GM18907 (cell line): ENCODE measurements around the gene SERP2.
"Not testable (repeated sequence)": the region's sequence is repeated elsewhere in the genome, so short reads cannot be mapped to it uniquely, and the experiment has no call there.

Experiments used
- ATAC-seq: cut with Tn5 transposase; IDR thresholded peaks from one replicate; pipeline ENCODE4 v1.9.1; 2021; ENCODE audit warnings: mild to moderate bottlenecking, moderate library complexity; ENCODE audit not compliant: unreplicated experiment

Gene SERP2

DNA sequence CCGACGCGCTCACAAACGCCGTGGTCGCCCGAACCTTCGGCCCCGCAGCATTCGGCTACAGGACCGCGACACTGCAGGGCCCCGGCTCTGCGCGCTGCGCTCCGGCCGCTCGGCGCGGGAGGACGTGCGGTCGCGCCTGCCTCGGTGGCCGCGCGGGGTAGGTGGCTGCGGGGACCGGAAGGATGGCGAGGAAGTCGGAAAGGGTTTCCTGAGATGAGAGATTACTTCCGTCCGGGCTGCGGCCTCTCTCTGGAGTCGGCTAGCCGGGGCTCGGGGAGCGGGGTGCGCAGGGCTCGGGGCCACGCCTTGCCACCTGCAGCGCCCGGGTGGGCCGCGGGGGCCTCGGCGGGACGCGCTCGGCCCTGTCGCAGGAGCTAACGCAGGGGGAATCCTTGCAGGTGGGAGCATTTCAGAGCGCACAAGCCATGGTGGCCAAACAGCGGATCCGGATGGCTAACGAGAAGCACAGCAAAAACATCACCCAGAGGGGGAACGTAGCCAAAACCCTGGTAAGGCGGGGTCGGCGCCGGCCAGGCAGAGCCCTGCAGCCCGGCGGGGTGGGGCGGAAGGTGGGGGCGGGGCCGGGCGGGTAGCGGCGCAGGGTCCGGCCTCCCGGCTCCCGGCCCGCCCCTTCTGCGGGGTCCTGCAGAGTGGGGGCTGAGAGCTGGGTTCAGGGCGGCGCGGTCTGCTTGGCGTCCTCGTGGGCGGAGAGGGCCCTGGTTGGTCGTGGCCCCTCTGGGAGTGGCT lies at the start of gene SERP2:
SERP2 (plus strand) TSS at position 224 of the 747 bp plus-strand sequence; CDS start at position 426, 202 bp downstream.
- ATAC-seq: no peak

DNA sequence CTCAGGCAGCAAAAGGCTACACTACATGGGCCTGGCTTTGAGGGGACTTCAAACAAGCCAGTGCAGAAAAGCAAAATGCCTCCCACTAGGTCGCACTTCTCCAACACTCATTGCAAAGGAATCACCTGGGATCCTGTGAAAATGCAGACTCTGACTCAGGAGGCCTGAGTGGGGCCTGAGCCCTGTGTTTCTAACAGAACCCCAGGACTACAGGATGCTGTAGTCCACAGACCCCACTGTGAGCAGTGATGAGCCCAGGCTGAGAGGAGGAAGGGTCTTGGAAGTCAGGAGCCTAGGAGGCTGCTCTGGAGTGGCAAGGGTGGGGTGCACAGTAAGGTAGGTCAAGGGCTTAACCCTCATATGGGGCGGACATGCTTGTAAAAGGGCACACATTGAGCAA lies 46.7 kb upstream of the SERP2 start:
- no peak for ATAC-seq

DNA sequence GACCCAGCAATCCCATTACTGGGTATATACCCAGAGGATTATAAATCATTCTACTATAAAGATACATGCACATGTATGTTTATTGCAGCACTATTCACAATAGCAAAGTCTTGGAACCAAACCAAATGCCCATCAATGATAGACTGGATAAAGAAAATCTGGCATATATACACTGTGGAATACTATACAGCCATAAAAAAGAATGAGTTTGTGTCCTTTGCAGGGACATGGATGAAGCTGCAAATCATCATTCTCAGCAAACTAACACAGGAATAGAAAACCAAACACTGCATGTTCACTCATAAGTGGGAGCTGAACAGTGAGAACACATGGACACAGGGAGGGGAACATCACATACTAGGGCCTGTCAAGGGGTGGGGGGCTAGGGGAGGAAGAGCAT lies 44.6 kb upstream of the SERP2 start:
- ATAC-seq: not testable (repeated sequence)

DNA sequence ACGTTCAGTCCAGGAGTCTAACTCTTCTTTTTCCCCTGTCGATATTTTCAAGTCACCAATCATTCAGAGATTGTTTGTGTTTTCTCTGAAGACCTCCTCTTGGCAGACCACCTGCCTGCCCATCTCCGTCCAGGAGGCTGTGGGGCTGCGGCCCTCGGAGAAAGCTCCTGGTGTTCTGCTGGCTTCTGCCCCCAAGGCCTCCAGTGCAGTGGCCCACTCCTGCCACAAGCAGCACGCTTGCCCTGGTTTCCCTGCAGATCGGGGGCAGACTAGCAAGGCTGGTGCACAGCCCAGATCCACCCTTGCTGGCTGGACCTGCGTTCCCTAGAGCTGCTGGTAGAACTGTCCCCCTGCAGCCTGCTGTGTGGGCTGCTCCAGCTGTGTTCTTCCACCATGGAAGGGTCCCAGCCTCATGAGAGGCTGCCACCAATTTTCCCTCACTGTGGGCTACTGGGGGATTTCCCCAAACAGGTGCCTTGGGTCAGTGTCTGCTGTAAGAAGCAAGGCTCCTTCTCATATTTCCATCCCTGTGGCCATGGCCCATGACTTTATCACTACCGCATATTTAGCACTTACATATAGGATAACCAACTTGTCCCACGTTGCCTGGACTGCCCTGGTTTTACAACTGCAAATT lies 43.6 kb upstream of the SERP2 start:
- no peak for ATAC-seq

DNA sequence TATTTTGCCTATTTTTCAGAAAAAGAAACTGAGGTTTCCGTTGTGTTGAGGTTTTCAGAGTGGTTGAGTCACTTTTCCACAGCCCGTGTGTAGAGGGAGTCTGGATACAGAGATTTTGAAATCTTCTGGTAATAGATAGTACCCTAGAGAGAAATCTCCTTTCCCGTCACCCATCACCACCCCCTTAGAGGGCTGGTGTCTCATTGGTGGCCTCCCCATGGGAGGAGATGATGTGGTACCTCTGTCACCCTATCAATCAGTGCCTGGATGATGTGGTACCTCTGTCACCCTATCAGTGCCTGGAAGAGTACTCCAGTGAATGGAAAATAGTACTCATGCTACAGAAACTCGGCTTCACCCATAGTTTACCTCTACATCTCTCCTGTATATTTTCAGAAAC lies 42.2 kb upstream of the SERP2 start:
- no peak for ATAC-seq

DNA sequence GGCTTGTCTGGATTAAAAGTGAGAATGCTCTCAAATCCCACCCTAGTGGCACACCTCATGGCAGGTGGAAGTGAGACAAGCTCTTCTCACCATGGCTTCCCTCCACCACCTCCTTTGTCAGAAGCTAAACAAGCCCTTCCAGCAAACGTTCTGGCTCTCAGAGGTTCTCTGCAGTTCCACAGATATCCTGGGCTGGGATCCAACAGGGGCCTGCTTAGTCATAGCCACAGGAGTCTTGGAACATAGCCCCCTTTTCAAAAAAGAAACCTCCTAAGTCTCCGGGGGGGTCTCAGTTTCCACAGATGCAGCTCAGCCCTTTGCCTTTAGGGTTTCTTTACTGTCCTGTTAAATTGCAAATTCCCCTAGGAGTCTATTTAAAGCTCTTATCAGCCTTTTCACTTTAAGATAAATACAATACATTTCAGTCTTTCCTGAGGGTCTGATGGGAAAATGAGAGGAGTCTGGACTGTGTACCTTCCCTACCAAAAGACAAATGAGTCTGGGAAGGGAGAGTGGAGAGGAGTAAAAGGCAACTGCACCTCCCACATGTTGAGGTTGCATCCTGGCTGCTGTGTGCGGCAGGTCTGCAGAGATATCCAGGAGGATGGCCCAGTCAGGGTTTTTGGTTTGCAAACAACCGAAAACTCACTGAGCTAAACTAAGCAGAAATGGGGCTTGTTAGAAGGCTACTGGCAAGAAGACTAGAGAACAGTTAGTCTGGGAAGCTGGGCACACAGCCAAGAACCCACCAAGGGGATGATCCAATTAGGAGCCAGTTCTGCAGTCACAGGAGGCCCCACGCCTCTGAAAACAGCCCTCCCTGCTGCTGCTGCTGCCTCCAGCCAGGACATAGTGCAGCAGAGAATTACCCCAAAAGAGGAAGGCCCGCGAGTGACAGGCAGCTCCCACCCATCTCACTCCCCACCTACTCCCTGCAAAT lies 41.4 kb upstream of the SERP2 start:
- no peak for ATAC-seq

DNA sequence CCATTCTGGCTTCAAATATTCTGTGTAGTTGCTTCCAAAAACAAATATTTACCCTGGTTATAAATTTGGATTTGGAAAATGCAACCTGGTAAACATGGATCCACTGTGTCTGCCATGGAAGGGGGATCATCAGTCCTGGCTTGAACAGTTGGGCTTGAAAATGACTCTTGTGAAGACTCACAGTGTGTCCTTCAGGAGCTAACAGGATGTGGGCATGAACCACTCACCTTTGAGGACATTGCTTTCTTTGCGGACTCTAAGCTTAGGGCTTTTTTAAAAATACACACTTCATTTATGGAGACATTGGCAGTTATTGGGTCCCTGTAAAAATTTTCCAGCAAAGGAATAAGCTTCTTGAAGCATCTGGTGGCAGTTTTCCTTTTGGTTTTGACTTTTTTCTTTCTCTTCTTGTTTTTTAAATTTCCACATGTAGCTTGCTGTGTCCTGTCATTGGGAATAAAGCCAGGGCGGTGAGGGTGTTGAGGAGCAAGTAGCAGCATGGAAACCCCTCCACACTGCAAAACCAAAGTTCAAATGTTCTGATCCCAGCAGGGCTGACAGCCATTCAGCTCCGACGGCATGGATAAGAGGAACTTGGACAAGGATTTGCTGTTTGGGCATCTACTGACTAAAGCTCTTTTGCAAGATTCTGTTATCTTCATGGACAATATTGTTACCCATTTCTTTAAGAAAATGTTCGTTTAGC lies 39.5 kb upstream of the SERP2 start:
- ATAC-seq: no peak

DNA sequence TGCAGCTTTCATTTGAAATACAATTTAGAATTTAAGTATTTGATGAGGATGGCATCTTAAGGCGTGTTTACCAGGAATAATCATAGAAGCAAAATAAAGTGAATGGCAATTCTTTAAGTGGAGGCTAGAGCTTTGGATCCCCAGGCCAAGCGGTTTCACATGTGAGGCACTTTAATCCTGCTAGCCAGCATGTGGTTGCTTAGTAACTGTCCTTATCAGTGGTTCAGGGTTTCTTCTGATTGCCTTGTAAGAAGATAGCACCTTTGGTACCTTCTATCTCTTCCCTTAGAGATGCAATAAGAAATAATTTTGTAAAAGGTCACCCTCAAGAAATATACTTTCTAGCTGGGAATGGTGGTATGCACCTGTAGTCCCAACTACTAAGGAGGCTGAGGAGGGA lies 38.9 kb upstream of the SERP2 start:
- no peak for ATAC-seq

DNA sequence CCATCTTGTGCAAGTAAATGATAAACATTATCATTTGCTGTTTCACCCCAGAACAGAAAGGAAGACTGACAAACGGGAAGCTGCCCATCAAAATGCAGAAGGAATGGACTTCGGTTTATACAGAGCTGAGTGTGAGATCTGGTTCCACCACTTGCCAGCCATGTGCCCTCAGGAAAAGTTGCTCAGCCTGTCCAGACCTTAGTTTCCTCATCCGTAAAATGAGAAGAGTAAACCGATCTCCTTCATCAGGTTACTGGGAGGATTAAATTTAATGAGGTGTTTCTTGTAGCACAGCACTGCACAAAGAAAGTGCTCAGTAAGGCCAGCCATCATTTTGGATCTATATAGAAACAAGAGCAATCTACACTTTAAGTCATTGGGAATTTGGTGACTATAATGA lies 36.7 kb upstream of the SERP2 start:
- ATAC-seq: no peak

DNA sequence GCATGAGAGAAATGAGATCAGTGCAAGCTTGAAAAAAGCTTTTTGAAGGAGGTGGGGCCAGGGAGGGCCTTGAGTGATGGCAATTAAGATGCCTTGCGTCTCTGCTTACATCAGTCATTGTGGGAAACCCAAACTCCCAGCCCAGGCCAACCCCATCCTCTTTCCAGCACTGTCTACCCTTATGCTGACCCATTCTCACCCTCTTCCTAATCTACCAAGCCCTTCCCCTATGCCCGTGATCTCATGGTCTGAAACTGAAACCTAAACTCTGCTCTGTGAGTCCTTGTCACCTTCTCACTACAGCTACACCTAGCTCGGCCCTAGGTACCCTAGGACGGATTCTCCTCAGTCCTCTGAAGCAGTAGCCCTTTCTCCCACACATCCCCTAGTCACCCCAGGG lies 36.0 kb upstream of the SERP2 start:
- ATAC-seq: no peak

DNA sequence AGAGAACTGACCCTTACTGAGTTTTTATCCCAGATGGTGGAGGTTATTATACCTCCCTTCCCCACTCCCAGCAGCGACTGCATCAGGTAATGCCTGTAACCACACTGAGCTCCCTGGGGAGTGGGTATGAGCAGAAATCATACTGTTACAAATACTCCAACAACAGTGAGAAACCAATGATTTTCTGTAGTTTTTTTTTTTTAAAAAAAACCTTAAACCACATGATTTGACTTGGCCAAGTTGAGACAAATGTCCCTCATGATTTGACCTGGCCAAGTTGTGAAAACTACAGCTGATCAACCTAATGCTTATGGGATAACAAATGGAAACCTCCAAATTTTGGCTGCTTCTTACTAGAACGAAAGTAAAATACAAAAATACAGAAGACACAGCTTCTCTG lies 33.1 kb upstream of the SERP2 start:
- no peak for ATAC-seq

DNA sequence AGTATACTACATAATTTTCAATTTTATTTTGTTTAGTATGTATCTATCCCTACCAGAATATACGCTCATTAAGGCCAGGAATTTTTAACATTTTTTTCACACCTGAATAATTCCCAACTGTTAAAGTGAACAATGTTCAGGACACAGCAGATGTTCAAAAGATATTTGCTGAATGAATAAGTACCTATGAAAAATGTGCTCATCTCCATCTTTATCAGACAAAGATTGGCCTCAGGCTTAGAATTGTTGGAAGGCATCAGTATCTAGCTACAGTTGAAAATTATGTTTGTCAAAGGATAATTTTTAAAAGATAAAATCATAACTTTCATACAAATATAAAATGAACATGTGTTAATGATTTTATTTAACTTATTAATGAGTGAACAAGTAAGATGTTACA lies 30.9 kb upstream of the SERP2 start:
- no peak for ATAC-seq

DNA sequence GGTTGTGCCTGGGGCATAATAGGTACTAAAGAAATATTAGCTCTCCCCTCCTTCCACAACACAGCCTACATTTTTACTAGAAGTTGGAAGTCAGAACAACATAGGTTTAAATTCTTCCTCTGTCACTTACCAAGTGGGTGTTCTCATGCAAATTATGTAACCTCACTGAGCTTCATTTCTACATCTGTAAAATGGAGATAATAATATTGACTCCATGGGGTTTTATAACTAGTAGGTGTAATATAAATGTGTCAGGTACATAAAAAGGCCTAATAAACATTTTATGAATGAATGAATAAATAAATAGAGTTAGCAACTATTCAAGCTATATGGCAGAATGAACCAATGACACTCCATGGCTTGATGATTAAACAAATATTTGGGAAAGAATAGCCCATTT lies 27.1 kb upstream of the SERP2 start:
- no peak for ATAC-seq

DNA sequence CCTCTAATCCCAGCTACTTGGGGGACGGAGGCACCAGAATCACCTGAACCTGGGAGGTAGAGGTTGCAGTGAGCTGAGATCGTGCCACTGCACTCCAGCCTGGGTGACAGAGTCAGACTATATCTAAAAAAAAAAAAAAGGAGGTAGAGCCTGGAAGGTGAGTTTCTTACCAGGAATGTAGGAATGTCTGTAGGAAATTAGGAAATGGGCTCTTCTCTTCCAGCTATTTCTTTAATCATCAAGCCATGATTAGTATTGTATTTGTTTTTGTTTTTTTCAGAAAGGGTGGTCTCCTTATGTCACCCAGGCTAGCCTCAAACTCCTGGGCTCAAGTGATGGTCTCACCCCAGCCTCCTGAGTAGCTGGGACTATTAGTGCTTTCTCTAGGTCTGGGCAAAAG lies 26.3 kb upstream of the SERP2 start:
- no peak for ATAC-seq

DNA sequence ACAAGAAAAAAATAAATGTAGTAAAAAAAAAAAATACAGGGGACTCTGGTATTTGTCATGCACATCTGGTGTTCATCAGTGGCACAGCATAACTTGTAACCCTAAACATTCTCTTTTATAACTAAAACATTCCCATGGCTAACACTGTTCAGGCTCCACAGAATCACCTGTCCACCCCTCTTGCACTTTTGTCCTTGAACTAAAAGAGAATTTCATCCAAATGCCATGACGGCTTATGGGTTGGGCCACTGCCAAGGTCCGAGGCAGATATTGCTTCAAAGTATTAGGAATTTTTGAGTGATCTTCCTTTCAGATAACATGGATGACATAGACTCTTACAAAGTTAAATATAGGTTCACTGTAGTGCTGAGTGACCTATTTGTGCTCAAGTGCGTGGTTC lies 25.7 kb upstream of the SERP2 start:
- ATAC-seq: no peak

DNA sequence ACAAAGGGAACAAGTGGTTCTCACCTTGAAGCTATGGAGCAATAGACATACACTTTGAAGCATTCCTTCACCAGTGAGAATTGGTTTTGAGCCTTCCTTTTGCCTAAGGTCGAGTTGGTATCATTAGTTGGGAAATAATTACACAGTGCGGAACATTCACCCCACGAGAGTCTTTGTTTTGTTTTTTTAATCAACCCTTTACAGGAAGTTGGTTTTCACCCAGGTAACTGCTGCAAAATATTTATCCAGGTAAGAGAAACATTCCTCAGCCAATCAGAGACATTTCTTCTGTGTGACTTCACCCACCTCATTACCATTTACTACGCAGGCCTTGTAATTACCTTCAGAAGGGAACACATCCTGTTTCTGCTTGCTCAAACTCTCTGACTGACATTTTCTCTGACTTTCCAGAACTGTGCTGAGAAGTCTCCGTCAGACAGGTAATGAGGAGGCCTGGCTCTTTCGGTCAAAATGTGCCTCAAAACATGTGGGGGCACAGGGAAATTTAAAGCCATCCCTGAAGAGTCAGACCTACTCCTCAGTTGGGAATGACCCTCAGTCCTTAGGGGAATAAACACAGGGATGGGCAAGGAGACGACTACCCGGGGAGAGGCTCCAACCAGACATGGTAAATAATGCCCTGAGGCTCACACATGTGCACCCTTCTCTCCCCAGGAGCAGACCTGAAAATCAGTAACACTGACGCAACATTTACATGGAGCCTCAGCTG lies 22.7 kb upstream of the SERP2 start:
- no peak for ATAC-seq

DNA sequence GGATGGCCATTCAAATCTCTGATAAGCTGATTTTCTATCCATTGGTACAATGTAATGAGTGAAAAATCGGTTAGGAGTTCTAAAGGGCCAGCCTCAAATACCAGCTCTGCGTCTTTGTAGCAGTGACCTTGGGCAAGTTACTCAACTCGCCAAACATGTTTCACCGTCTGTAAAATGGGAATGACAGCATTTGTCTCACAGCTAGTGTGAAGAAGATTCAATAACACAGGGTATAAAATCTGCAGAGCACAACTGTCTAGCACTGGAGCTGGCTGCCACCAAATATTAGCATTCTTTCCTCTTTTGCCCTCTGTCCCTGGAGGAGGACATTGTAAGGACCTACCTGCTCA lies 22.1 kb upstream of the SERP2 start:
- no peak for ATAC-seq

DNA sequence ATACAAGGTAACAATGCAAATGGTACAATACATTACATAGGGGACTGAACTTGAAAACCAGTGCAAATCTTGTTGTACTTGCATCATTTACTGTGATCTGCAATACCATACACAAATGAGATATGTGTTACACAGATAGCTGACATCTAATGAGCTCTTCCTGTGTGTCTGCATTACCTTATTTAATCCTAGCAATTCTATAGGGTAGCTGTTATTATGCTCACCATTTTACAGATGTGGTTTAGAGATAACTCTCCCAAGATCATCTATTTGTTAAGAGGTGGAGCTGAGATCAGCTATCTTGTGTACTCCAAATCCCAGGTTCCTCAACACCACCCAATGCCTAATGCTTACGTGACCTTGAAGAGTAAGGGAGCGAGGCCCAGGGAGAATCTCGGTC lies 21.4 kb upstream of the SERP2 start:
- no peak for ATAC-seq

DNA sequence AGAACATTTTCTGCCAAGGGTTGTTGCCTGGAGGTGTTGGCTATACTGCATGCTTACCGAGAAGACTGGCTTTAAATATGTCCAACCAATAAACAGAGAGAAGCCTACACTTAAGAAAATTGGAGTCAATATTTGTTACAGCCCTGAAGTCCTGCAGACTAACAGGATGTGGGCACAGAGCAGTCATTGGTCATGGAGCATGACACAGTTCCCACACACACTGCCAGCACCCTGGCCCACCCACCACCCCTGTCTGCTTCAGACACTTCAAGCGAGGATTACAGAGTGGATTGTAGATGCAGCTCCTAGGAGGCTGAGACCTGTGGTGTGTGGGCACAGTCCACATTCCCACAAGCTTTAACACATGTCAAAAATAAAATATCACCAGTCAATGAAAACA lies 21.0 kb upstream of the SERP2 start:
- ATAC-seq: no peak

DNA sequence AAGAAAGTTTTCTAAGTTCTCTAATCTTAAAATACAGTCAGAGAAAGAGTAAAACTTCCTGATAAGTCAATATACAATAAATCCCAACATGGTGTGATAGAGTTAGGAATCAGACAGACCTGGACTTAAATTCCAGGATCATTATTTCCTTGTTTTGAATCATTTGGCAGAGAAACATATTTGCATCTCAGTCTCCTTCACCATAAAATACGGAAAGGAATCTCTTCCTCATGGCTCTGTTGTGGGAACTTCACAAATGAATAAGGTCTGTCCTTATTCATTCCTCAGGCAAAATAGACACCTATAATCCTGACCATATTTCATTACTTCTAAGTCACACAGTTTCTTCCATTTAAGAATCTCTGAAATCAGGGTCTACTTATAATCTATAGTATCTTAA lies 19.3 kb upstream of the SERP2 start:
- ATAC-seq: no peak

DNA sequence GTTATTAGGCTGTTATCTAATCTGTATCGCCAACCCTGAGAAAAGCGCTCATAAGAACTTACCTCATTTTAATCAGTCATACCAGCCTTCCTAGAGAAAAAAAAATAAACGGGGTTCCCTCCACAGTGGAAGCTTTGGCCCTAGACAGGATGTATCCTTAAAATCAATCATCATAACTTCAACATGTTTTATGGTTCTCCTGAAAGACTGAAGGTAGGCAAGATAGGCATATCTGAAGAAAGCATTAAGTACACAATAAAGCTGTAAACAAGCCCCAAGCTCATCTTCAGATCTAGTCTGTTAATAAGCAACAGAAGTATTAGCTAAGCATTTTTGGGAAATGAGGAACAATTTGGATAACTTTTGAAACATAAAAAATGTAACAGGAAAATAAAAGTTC lies 18.7 kb upstream of the SERP2 start:
- ATAC-seq: no peak
